GM19099 (cell line): Measurements from ENCODE around the gene YBX2.

ENCODE experiments used
- POLR2A ChIP-seq: IDR thresholded peaks from 3 replicates; pipeline ENCODE4 v1.6.1; 2011; ENCODE audit warnings: low read depth; ENCODE audit not compliant: insufficient read length; ENCODE audit errors: extremely low read depth

The YBX2 gene

GRCh38 chr17:7252176-7253043, 42.0 kb downstream of the YBX2 start, which contains the start of gene ELP5:
Gene ELP5, plus strand, starts transcription at chr17:7252215. Its CDS starts 336 bp downstream, at chr17:7252551.
- peak; percentile 89 for TF ChIP-seq POLR2A

DNA sequence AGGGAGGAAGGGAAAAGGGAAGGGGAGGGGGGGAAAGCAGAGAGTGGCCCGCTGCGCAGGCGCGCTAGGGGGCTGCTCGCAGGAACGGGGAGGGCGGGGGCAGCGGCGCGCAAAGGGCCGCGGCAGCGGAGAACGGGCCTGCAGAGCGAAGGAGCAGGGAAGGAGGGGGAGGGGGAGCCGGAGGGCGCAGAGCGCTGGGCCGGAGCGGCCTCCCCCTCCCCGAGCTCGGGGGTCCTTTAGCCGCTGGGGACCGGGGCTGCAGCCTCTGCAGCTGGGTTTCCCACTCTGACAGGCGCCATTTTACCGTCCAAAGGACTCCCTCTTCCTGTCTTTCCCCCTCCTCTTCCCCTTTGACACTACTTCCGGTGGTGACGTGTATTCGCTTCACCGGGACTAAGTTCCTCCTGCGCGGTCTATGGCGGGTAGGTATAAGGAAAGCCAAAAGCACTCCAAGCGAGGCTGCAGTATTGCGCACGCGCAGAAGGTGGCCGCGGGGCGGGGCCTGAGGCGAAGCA, 42.7 kb downstream of the YBX2 start, which contains the start of gene CTDNEP1:
CTDNEP1 (minus strand) TSS at position 74 of the 515 bp plus-strand sequence. CDS start 438 bp downstream, outside the sequence.
- peak; percentile 72 for TF ChIP-seq POLR2A

GRCh38 chr17:7250695-7251627, 43.5 kb downstream of the YBX2 start:
- no peak for TF ChIP-seq POLR2A

- no peak for TF ChIP-seq POLR2A
Observed at GRCh38 chr17:7249830-7250229, 44.6 kb downstream of the YBX2 start.

DNA sequence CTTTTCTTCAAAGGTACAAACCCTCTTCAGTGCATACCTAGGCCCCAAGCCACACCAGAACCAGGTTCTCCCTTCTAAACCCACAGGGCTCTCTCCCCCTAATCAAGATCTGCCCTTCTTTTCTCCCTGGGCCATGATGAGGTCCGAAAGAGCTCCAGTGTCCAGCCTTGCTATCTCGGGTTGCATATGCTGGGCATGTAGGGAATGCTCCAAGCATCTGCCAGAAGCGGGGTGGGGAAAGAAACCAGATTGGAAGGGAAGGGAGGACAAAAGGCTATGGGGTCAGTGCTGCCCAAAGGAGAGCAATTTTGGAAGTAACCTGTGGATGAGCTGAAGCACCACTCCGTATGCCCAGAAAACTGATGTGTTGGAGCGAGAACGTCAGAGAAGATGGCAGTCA, 45.2 kb downstream of the YBX2 start:
- TF ChIP-seq POLR2A: no peak

DNA sequence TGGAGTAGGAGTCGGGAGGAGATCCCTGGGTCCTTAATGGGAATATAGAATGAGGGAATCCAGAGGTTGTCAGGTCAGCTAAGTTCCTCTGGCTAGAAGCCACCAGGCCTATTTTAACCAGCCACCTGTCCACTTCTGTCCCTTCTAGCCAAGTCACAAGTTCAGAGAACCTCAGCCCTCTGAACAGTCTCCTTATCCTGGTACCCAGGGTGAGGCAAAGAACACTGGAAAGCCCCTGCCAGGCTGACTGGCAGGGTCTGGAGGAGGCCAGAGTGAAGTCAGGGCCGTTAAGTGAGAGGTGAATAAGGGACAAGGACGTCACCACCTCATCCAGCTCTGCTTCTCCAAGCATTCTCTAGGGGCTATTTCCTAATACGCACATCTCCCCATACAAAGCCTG, 45.6 kb downstream of the YBX2 start:
- no peak for TF ChIP-seq POLR2A

DNA sequence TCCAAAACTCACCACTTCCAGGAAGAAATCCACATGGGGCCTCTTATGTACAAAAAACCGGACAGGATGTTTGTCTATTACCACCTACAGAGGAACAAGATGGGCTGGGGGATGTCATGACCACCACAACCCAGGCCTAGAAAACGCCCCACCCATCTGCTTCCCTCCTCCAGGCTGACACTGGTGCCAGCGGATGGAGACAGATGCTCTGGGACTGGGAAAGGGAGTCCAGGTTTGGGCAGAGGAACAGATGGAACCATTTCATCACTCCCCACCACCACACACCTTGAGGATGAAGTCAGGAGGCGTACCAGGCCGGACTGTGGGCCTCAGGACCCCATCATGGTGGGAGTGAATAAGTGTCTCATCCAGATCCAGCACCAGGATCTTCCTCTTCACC, 47.7 kb downstream of the YBX2 start:
- no peak for TF ChIP-seq POLR2A

- TF ChIP-seq POLR2A: no peak
Observed at GRCh38 chr17:7243453-7243729, 51.0 kb downstream of the YBX2 start.

DNA sequence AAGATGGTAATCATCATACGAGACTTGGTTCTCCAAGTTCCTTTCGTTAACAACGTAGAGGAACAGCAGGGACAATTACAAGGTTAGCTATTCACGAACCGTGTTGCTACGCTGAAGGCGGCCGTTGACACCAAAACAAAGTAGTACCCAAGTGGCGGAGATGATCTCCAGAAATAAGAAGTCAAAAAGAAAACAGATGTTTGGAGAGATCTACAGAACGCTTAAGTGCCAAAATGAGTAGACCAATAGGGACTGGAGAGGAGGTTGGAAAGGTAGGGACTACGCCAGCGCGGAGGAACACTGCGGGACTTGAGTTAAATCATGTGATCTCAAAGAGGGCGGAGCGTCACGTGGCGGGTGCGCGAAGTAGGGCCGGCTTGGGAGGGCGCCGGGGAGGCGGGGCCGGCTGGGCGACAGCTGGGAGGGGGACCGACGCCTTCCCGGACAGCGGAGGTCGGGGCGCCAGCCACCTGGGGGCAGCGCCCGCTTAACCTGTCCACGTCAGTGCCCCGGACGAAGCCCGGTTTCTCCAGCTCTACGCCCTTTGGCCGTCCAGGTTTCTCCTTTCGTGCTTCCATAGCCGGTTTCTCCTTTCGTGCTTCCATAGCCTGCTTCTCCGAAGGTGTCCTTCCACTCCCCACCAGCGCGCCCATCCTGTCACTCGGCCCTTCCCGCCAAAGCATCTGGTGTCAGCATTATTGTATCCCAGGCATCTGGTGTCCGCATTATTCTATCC, 51.6 kb downstream of the YBX2 start:
- TF ChIP-seq POLR2A: peak; percentile 40

DNA sequence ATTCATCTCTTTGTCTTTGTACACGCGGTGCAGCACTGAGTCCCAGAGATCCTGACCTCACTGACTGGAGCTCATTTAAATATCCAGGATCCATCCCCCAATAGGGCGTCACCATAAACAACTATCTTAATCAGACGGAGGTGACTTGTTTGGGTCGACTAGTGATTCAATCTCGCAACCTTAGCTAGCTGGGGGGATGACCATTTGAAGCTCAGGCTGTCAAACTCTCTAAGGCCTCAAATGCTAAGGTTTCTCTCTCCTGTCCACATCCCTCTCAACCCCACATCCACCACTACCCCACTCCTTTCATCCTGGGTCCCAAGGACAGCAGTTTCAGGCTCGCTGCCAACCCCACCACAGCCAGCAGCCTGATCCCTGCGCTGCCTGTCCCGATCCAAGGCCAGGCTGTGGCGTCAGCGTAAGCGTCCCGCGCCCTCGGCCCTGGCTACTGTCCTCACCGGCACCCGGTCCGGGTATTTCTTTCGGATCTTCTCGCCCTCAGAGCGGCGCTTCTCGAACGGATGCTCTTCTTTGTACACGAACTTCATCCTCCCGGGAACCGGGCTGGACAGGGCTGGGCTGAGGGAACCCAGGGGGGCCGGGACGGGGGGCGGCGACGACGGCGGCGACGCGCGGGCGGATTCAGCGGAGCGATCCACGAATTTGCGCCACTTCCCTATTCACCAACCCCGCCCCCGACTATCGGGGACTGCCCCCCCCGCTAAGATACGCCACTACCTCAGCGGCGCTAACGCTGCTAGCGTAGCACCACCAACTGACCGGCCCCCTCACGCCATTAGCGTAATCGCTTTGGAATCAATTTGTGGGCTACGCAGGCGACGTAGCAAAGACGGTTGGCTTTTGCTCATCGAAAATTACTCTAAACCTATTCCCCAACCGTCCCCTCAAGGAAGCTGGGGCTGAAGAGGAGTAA, 52.4 kb downstream of the YBX2 start, which contains the start of gene GABARAP:
GABARAP (minus strand) TSS at position 667 of the 934 bp plus-strand sequence; CDS start at position 548, 119 bp downstream.
- TF ChIP-seq POLR2A: peak; percentile 37

DNA sequence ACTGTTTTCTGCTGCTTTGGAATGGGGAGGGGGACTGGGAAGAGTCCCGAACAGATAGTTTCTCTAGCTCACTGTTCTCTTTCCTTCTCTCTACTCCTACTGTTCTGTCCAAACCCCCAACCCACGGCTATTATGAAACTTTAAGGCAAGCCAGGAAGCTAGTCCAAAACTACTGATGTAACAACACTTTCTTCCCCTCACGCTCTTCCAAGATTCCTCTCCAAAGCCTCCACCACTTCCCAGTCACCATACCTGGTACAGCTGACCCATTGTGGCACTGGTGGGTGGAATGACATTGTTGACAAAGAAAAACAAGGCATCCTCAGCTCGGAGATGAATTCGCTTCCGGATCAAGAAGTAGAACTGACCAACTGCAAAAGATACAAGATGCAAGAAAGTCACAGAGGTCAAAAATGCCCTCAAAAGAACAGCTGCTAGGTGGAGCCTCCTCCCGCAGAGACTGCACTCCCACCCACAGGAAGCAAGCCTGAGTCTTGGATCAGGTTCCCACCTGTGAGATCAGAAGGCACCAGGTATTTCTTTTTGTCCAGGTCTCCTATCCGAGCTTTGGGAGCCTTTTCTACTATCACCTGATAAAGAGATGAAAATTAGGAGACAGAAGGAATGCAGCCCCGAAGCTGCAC, 53.2 kb downstream of the YBX2 start:
- no peak for TF ChIP-seq POLR2A

DNA sequence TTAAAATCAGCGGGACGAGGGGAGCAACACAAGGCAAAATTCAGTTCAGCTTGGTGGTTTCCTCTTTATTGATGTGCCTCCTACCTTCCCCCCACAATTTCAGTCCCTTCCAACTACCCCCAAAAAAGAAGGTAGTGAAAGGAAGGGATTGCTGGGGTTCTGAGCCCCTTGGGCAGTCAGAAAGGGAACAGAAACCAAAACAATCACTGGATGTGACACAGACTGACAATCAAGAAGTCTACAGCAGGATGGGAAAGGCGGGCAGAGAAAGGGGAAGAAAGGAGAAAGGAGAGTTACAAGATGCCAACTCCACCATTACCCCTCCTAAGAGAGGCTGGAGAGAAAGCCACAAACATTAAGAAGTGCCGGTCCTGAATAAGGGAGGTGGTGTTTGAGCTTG, 54.1 kb downstream of the YBX2 start:
- no peak for TF ChIP-seq POLR2A

DNA sequence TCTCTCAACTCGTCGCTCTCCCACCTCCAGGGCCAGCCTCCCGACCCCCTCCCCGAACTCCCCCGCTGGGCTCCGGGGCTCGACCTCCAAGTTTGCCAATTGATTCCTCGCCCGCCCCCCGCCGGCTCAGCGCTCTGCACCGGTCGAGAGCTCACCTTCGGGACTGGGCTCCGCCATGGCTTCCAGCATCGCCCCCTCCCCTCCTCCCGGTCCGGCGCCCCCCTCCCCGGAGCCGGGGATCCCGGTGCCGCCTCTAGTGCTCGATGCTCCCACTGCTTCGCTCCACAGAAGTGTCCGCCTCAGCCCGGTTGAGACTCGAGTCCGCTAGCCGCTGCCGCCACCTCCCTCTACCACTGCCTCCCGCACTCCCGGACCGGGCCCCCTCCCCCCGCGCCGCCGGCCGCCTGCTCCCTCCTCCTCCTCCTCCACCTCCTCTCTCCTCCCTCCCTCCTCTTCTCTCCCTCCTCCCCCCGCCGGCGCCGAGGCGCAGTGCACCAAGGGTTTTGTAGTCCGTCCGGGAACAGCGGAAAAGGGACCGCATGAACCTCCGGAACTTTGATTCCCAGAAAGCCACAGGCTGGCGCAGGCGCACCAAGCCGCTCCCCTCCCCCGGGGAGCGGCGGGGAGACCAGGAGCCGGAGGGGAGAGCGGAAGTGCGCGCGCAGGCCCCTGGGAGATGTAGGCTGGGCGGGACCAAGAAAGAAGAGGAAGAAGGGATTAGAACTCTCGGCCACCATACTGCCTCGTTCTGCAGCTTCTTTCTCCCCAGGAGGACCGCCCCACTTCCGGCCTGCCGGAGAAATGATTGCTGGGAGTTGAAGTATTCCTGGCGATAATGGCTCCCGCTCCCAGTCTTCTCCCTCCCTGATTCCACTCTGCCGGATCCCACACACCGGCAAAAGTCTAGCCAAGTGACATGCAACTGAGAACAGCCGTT, 55.1 kb downstream of the YBX2 start, which contains the start of gene PHF23:
PHF23 (minus strand) TSS at position 367 of the 937 bp plus-strand sequence; CDS start at position 189, 178 bp downstream.
- peak; percentile 43 for TF ChIP-seq POLR2A
